Fibroblast of lung (primary cell): ENCODE data around the gene SUPT5H. TPM values are rescaled to one million over a fixed set of nuclear protein-coding genes. Genes with fewer than 3 reads are reported as not detected.

Experiments
- DNase-seq, 2 donors: peaks; one replicate each; pipeline versions ENCODE4 v3.0.0 to v3.0.0-alpha.2; 2010; ENCODE audit warnings: low read depth in 2 of 2
- H2AFZ ChIP-seq: 2 replicates; pipeline ENCODE4 v1.5.1; 2012; ENCODE audit warnings: low read length, control low read depth, inconsistent platforms
- H3K27ac ChIP-seq: 2 replicates; pipeline ENCODE4 v1.5.1; 2011; ENCODE audit warnings: low read length, control low read depth; ENCODE audit not compliant: insufficient read depth
- H3K27me3 ChIP-seq: 2 replicates; pipeline ENCODE4 v1.5.1; 2011; ENCODE audit warnings: mild to moderate bottlenecking, low read length; ENCODE audit not compliant: control insufficient read depth, insufficient read depth
- H3K36me3 ChIP-seq: 2 replicates; pipeline ENCODE4 v1.5.1; 2011; ENCODE audit warnings: low read length; ENCODE audit not compliant: control insufficient read depth, insufficient read depth
- H3K4me1 ChIP-seq: 2 replicates; pipeline ENCODE4 v1.5.1; 2011; ENCODE audit warnings: low read length; ENCODE audit not compliant: control insufficient read depth, insufficient read depth; ENCODE audit errors: extremely low read depth
- H3K4me2 ChIP-seq: 2 replicates; pipeline ENCODE4 v1.5.1; 2011; ENCODE audit warnings: low read length, control low read depth; ENCODE audit not compliant: insufficient read depth; ENCODE audit errors: extremely low read depth
- H3K4me3 ChIP-seq, 4 experiments: fragments of 200-600 bp in 1 of 4; sonication (generic) in 1 of 4; replicated peaks in 1 of 4; 2 replicates each; pipeline ENCODE4 v1.5.1; 2011 to 2016; ENCODE audit warnings: low read length in 4 of 4, low read depth in 3 of 4, mild to moderate bottlenecking in 3 of 4, control low read depth in 2 of 4, inconsistent platforms in 1 of 4, mixed read lengths in 1 of 4; ENCODE audit not compliant: insufficient read depth in 1 of 4; ENCODE audit errors: control extremely low read depth in 1 of 4
- H3K79me2 ChIP-seq: 2 replicates; pipeline ENCODE4 v1.5.1; 2012; ENCODE audit warnings: mild to moderate bottlenecking, low read length, inconsistent platforms; ENCODE audit not compliant: control insufficient read depth, insufficient read depth
- H3K9ac ChIP-seq: 2 replicates; pipeline ENCODE4 v1.5.1; 2011; ENCODE audit warnings: mild to moderate bottlenecking, low read length, control low read depth; ENCODE audit not compliant: insufficient read depth
- H3K9me3 ChIP-seq: 2 replicates; pipeline ENCODE4 v1.5.1; 2012; ENCODE audit warnings: low read depth, low read length; ENCODE audit not compliant: control insufficient read depth, insufficient read depth
- H4K20me1 ChIP-seq: 2 replicates; pipeline ENCODE4 v1.5.1; 2011; ENCODE audit warnings: low read length; ENCODE audit not compliant: control insufficient read depth, insufficient read depth; ENCODE audit errors: extremely low read depth
- CTCF ChIP-seq, 2 donors: IDR thresholded peaks in 1 of 2; conservative IDR thresholded peaks in 1 of 2; 1 replicate in 1 of 2; 2 replicates in 1 of 2; pipeline ENCODE4 v1.5.1; 2011 to 2012; ENCODE audit warnings: low read length in 2 of 2, control low read depth in 1 of 2, inconsistent platforms in 1 of 2, low read depth in 1 of 2, mild to moderate bottlenecking in 1 of 2
- EZH2 ChIP-seq: IDR thresholded peaks from 2 replicates; pipeline ENCODE4 v1.5.1; 2012; ENCODE audit warnings: low read length, control low read depth, mild to moderate bottlenecking; ENCODE audit errors: missing control alignments
- polyA plus RNA-seq, 2 donors: library from polyadenylated mRNA; depleted of rRNA in 1 of 2; stranded (reverse) in 1 of 2; unstranded in 1 of 2; fragments of >200 nt; gene quantifications; 2 replicates each; pipeline ENCODE4 v1.2.1, GENCODE V29; 2011 to 2012; ENCODE audit warnings: missing spikeins in 1 of 2
- total RNA-seq: library from RNA; depleted of rRNA; stranded (reverse); fragments of >200 nt; gene quantifications from 2 replicates; pipeline ENCODE4 v1.2.1, GENCODE V29; 2014

The SUPT5H gene
- total and polyA plus RNA-seq, 2 donors (not counting 1 experiment from before 2014, with no cell fraction given) = 50.2 to 77.8 TPM

GRCh38 chr19:39411081-39411831 lies 34.1 kb upstream of the SUPT5H start:
- Histone ChIP-seq H2AFZ (no peak overlapping the region), H3K4me1 (peaks cover 15% of the 10 kb centered on the region), H3K9ac (peak overlapping the region; percentile 27), H4K20me1 (peaks cover 6% of the 10 kb centered on the region), H3K79me2 (peaks cover 47% of the 10 kb centered on the region), H3K27me3 (no peaks in the 10 kb centered on the region), H3K9me3 (no peaks in the 10 kb centered on the region), H3K27ac (peak overlapping the region; percentile 97), H3K36me3 (peaks cover 15% of the 10 kb centered on the region), H3K4me3 (peak overlapping the region in 3 of 4 experiments; percentile 40 to 98 (median 47)), H3K4me2 (peak overlapping the region; percentile 76)
- DNase-seq = peak; percentile 36 to 76
- TF ChIP-seq CTCF (conservative IDR thresholded peaks at IDR 0.05 in 1 of 2, IDR thresholded peaks at IDR 0.05 in 1 of 2; ENCODE audit: low read depth in 1 of 2, low read length in 2 of 2) (no peak), EZH2 (no peak)

- Histone ChIP-seq H3K36me3 (peaks cover 18% of the 10 kb centered on the region), H4K20me1 (peaks cover 6% of the 10 kb centered on the region), H3K27ac (peak overlapping the region; percentile 97), H3K9ac (no peak overlapping the region), H3K79me2 (peaks cover 48% of the 10 kb centered on the region), H3K9me3 (no peaks in the 10 kb centered on the region), H3K4me1 (peaks cover 15% of the 10 kb centered on the region), H3K4me3 (peak overlapping the region in 2 of 4 experiments; percentile 47 to 98), H2AFZ (no peak overlapping the region), H3K27me3 (no peaks in the 10 kb centered on the region), H3K4me2 (peak overlapping the region; percentile 70)
- TF ChIP-seq EZH2 (no peak), CTCF (conservative IDR thresholded peaks at IDR 0.05 in 1 of 2, IDR thresholded peaks at IDR 0.05 in 1 of 2; ENCODE audit: low read depth in 1 of 2, low read length in 2 of 2) (peak; percentile 85 to 91)
- peak; percentile 82 to 96 for DNase-seq
Measured at GRCh38 chr19:39411832-39412099, 33.6 kb upstream of the SUPT5H start.

GRCh38 chr19:39412100-39412866 lies 33.1 kb upstream of the SUPT5H start, which contains the start of gene PLEKHG2:
Gene PLEKHG2, plus strand, starts transcription at chr19:39412669. Its CDS starts 1,418 bp downstream, at chr19:39414087.
- H3K36me3 ChIP-seq = peaks cover 19% of the 10 kb centered on the region
- H3K4me2 ChIP-seq = peak within 1 kb of the TSS; percentile 86
- TF ChIP-seq EZH2 = no peak
- peak; percentile 66 to 67 for TF ChIP-seq CTCF (conservative IDR thresholded peaks at IDR 0.05 in 1 of 2, IDR thresholded peaks at IDR 0.05 in 1 of 2; ENCODE audit: low read depth in 1 of 2, low read length in 2 of 2)
- peak; percentile 99 to 100 for DNase-seq
- peak within 1 kb of the TSS; percentile 74 for H3K9ac ChIP-seq
- H3K27ac ChIP-seq = peak within 1 kb of the TSS; percentile 97
- peaks cover 15% of the 10 kb centered on the region for H3K4me1 ChIP-seq
- peak within 1 kb of the TSS; percentile 81 to 98 (median 86) for H3K4me3 ChIP-seq
- H3K79me2 ChIP-seq = peaks cover 43% of the 10 kb centered on the region
- H3K9me3 ChIP-seq = no peaks in the 10 kb centered on the region
- no peaks in the 10 kb centered on the region for H3K27me3 ChIP-seq
- peaks cover 6% of the 10 kb centered on the region for H4K20me1 ChIP-seq
- H2AFZ ChIP-seq = no peak within 1 kb of the TSS
